Testis (tissue), 3 donors: ENCODE results near the gene NKX6-2. TPM values are rescaled to one million over a fixed set of nuclear protein-coding genes. Genes with fewer than 3 reads are reported as not detected.

Experiments used
- DNase-seq: peaks from one replicate; pipeline ENCODE4 v3.0.0-alpha.2; 2019
- H3K27ac ChIP-seq, 2 donors: fragments of 200-600 bp; sonication (generic); one replicate each; pipeline ENCODE4 v1.5.1; 2019
- H3K27me3 ChIP-seq: fragments of 200-600 bp; sonication (generic); one replicate; pipeline ENCODE4 v1.5.1; 2019
- H3K36me3 ChIP-seq: fragments of 200-600 bp; sonication (generic); one replicate; pipeline ENCODE4 v1.5.1; 2017; ENCODE audit warnings: low read depth; ENCODE audit errors: missing control alignments
- H3K4me1 ChIP-seq: fragments of 200-600 bp; sonication (generic); one replicate; pipeline ENCODE4 v1.5.1; 2019
- H3K4me3 ChIP-seq, 2 donors: fragments of 200-600 bp; sonication (generic); one replicate each; pipeline ENCODE4 v1.5.1; 2017 to 2019
- H3K9me3 ChIP-seq: fragments of 200-600 bp; sonication (generic); one replicate; pipeline ENCODE4 v1.5.1; 2017
- CTCF ChIP-seq, 3 experiments: fragments of 450-650 bp in 2 of 3; fragments of 200-600 bp in 1 of 3; sonication (generic) in 1 of 3; IDR thresholded peaks; one replicate each; pipeline ENCODE4 v1.5.1; 2016 to 2019; ENCODE audit warnings: antibody characterized with exemption in 3 of 3, mild to moderate bottlenecking in 2 of 3, moderate library complexity in 1 of 3
- POLR2A ChIP-seq: fragments of 450-650 bp; IDR thresholded peaks from one replicate; pipeline ENCODE4 v1.6.1; 2017; ENCODE audit warnings: antibody characterized with exemption, mild to moderate bottlenecking, moderate library complexity
- WGBS, 2 donors: methylation state at CpG; one replicate each; pipeline ENCODE4 v1.1.5; 2018; 5-methylcytosine and 5-hydroxymethylcytosine counted together
- intact Hi-C: fragments of 100-400 bp; cut with DNase I; formaldehyde crosslinking; loops from one replicate; pipeline ENCODE4 v1.15.1; 2023; ENCODE audit warnings: low total_unique reads
- polyA plus RNA-seq: library from polyadenylated mRNA; stranded (reverse); fragments of 350-450 nt; fragmentation: Illumina TruSeq; extraction: RNeasy Lipid Tissue Mini Kit (QIAGEN cat#74804); gene quantifications from one replicate; pipeline ENCODE4 v1.2.3, GENCODE V29; 2014; ENCODE audit warnings: low read depth, low replicate concordance; ENCODE audit not compliant: insufficient read depth
- total RNA-seq, 2 donors: library from RNA; depleted of rRNA; stranded (reverse); fragments of >200 nt; gene quantifications; one replicate each; pipeline ENCODE4 v1.2.3, GENCODE V29; 2016

NKX6-2 gene
- total and polyA plus RNA-seq, 3 donors from 2014 or later = 2.0 to 20.1 (median 8.9) TPM

GRCh38 chr10:132809232-132810140 lies 23.5 kb upstream of the NKX6-2 start:
- TF ChIP-seq POLR2A (no peak), CTCF (IDR thresholded peaks at IDR 0.05) (no peak)
- 91% methylated on average over 10 to 38 of the region's 38 CpGs for WGBS, 2 donors
- no peak overlapping the region for H3K4me3 ChIP-seq
- H3K27me3 ChIP-seq = no peaks in the 10 kb centered on the region
- H3K9me3 ChIP-seq = no peaks in the 10 kb centered on the region
- DNase-seq = no peak
- H3K27ac ChIP-seq = no peak overlapping the region
- H3K36me3 ChIP-seq = no peaks in the 10 kb centered on the region
- intact Hi-C loops = no loop called here
- H3K4me1 ChIP-seq = no peaks in the 10 kb centered on the region

GRCh38 chr10:132808383-132809231 lies 22.7 kb upstream of the NKX6-2 start:
- H3K4me1 ChIP-seq = no peaks in the 10 kb centered on the region
- H3K27ac ChIP-seq = no peak overlapping the region
- H3K9me3 ChIP-seq = no peaks in the 10 kb centered on the region
- H3K36me3 ChIP-seq = no peaks in the 10 kb centered on the region
- no peak for TF ChIP-seq CTCF (IDR thresholded peaks at IDR 0.05)
- no peak for TF ChIP-seq POLR2A
- WGBS, 2 donors = 68 to 80% methylated on average over 29 to 42 of the region's 42 CpGs
- DNase-seq = no peak
- H3K4me3 ChIP-seq = no peak overlapping the region
- H3K27me3 ChIP-seq = no peaks in the 10 kb centered on the region
- intact Hi-C loops = no loop called here

- DNase-seq = no peak
- Histone ChIP-seq H3K27me3 (no peaks in the 10 kb centered on the region), H3K36me3 (no peaks in the 10 kb centered on the region), H3K9me3 (no peaks in the 10 kb centered on the region), H3K4me3 (no peak overlapping the region), H3K27ac (no peak overlapping the region), H3K4me1 (no peaks in the 10 kb centered on the region)
- TF ChIP-seq CTCF (IDR thresholded peaks at IDR 0.05) = no peak
- no peak for TF ChIP-seq POLR2A
- WGBS, 2 donors = 90 to 92% methylated on average over 10 to 27 of the region's 27 CpGs
- intact Hi-C loops = no loop called here
These were observed 21.7 kb upstream of the NKX6-2 start for GRCh38 chr10:132807621-132808049.

- intact Hi-C loops = no loop called here
- Histone ChIP-seq H3K4me1 (no peaks in the 10 kb centered on the region), H3K4me3 (no peak overlapping the region), H3K36me3 (no peaks in the 10 kb centered on the region), H3K27ac (no peak overlapping the region), H3K27me3 (no peaks in the 10 kb centered on the region), H3K9me3 (no peaks in the 10 kb centered on the region)
- TF ChIP-seq POLR2A = no peak
- no peak for TF ChIP-seq CTCF (IDR thresholded peaks at IDR 0.05)
- no peak for DNase-seq
- WGBS, 2 donors = 82 to 83% methylated on average over 25 of the region's 25 CpGs
These were observed 20.6 kb upstream of the NKX6-2 start for GRCh38 chr10:132806561-132807003.
